ENCODE measurements around the gene IL1RAPL2.
"Not testable (repeated sequence)": the region's sequence is repeated elsewhere in the genome, so short reads cannot be mapped to it uniquely, and the experiment has no call there.

IL1RAPL2 gene

DNA sequence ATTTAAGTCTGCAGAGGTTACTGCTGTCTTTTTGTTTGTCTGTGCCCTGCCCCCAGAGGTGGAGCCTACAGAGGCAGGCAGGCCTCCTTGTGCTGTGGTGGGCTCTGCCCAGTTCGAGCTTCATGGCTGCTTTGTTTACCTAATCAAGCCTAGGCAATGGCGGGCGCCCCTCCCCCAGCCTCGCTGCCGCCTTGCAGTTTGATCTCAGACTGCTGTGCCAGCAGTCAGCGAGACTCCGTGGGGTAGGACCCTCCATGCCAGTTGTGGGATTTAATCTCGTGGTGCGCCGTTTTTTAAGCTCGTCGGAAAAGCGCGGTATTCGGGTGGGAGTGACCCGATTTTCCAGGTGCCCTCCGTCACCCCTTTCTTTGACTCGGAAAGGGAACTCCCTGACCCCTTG lies 111.5 kb downstream of the IL1RAPL2 start:
- DNase-seq = not testable (repeated sequence)

DNA sequence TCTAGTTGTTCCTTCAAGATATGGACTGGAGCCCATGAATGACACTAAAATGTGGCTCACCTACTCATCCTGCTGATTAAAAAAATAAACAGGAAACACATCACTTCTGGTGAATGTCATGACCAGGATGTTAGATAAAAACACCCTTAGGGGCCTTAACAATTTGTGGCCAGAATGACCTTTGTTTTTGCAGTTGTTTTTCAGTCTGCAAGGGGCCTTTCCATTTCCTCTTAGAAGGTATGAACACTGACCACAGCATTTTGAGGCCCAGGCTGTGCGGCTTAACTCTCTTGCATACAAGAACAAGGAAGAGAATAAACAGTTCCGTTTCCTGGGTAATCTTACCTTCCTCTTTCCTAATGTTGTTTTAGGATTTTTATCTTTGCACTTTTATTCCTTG lies 113.2 kb downstream of the IL1RAPL2 start:
- no peak for DNase-seq

DNA sequence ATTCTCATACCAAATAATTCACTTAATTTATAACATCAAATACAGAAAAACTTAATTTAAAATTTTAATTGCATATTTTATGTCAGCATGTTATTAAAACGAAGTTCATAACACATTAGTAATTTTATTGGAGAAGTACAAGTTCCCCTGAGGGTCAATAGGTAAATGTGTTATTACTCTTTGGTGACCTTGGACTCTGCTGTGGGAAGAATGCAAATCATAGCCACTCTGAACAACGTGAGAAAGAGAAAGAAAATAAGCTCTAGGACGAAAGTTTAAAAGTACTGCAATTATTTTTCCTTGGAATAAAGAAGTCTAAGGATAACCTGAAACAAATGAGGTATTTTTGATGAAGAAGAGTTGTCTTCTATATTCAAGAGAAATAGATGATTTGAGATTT lies 115.2 kb downstream of the IL1RAPL2 start:
- DNase-seq = no peak

DNA sequence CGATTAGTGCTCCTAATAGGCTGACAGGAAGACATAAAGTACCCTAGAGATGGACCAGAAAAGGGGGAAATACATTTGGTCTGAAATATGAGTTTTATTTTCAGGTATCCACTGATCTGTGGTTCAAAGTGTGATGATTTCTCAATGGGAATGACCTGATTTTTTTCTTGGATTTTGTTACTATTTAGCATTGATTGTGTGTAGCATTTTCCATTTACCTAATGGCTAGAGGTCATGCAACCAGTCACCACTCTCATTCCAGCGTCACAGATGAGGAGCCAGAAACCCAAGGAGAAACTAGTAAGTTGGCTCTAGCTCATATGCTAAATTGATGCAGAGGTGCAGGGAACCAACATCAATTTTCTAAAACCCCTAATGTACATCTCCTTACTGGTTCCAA lies 118.1 kb downstream of the IL1RAPL2 start:
- no peak for DNase-seq

DNA sequence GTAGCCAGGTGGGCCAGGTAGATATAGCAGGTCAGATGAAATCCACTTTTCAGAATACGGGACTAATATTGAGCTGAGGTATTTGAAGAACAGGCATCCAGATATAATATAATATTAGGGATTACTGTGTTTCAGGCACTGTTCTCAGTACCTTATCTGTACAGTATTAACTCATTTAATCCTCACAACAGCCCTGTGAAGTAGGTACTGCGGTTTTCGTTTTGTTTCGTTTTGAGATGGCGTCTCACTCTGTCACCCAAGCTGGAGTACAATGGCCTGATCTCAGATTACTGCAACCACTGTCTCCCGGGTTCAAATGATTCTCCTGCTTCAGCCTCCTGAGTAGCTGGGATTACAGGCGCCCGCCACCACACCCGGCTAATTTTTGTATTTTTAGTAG lies 129.6 kb downstream of the IL1RAPL2 start:
- no peak for DNase-seq

DNA sequence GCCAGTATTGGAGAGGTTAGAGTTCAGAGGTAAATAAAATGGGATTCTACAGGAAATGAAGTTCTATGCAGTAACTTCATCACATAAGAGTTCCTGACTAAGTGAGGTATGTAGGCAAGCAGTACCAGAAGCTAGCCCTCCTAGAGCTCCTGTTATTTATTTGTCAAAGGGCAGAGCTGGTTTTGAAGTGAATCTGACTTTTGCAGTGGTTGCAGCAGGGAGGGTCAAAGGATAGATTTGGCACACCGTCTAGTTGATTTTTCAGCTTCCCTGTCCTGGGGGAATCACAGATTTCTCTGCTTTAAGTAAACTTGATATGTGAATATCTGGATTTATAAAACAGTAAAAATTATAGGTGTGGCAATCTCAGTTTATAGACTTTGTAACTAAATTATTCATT lies 130.7 kb downstream of the IL1RAPL2 start:
- no peak for DNase-seq

DNA sequence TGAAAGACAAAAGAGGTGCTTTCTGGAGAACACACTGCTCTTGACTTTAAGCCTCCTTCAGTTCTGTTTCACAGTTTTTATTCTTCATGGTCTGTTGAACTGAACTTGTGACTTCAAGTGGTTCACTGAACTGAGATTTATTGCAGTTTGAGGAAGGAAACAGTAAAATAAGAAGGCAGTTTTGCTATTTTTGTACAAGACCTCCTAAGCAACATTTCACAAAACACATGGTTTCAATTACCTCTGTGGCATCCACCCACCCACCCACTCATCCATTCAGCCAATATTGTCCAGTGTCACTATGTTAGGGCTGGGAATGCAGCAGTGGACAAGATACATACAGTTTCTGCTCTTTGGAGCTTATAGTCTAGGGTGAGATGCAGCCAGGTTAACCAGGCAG lies 131.3 kb downstream of the IL1RAPL2 start:
- DNase-seq = no peak

DNA sequence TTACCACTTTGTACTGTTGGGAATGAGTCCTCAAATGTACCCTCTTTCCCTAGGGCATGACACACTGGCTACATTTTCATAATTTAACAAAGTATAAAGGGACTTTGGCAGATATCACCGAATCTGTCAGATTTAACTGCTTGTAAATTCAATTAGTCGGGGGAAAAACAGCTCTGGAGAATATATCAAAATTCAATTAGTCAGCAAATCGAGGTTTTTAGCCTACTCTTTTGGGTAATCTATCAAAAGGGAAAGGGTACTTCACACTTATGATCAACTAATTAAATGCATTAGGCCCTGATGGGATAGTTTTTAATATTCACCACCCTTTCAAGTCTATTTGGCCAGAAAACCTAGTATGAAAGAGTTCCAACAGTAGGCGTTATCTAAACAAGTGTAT lies 141.0 kb downstream of the IL1RAPL2 start:
- no peak for DNase-seq

DNA sequence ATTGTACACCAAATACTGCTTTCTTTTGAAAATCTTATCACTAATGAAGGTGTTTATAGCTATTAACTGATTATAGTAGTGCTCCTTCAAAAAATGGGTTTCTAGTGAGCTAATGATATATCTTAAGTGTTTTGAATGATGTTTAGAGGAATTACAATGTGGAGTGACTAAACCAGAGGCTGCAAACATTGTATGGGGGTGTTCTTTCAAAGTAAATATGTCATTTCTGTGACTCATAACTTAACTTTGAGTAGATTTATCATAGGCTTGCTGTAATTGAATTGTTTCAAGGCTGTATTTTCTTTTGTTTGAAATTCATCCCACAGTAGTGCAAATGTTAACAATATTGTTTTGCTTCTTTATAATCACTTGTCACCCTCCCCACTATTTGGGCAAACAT lies 141.6 kb downstream of the IL1RAPL2 start:
- DNase-seq = no peak

DNA sequence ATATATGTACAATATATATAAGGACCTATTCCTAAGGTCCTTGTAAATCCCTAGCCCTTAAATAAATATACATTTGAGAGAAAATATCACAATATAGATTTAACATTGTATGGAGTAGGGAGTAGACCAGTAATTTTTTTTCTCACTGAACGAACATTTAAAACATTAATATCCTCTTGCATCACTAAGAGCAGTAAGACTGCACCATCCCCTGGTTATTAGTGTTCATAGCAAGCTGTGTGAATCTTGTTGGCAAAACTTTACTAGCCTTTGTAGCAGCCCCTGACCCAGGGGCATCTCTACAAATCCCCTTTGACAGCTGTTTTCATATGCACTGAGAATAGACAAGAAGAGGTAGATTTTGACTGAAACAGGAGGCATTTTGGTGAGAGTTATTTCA lies 146.5 kb downstream of the IL1RAPL2 start:
- DNase-seq = no peak

DNA sequence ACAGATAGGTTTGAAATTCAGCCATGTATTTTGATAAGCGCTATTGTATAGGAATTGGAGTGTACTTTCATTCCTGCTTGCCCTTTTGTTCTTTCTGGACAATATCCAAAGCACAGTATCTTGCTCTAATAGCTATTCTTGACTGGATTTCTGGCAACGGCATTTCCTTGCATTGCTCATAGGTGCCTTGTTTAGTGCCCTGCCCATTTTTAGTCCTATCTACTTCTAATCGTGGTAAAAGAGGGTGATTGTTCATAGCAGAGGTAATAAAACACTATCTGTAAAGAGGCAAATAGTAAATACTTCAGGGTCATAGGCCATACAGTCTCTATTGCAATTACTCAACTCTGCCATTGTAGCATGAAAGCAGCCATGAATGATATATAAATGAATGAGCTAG lies 155.9 kb downstream of the IL1RAPL2 start:
- DNase-seq = no peak

DNA sequence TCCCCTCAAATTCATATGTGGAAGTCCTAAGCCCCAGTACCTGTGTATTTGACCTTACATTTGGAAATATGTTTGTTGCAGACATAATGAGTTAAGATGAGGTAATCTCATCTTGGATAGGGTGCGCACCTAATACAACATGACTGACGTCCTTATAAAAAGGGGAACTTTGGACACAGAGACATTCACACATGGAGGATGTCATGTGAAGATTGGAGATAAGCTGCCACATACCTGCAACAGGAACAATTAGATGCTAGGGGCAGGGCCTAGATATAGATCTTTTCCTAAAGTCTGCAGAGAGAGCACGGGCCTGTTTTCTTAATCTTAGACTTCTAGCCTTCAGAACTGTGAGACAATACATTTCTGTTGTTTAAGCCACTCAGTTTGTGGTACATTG lies 162.5 kb downstream of the IL1RAPL2 start:
- DNase-seq = no peak

DNA sequence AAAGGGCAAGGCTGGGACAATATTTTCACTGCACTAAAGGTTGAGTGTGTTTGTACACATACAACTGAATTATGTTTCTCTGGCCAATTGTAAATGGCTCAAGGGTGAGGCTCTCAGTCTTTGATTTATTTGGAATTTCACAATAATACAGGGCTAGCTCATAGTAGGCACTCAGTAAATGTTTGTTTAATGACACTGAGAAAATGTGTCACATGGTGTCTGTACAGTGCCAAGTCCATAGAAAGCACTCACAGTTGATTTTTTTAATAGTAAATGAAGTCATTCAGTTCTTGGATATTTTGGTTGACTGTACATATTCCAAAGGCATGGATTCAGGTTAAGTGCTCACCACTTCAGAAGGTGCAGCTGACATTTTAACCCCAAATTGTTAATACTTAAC lies 176.4 kb downstream of the IL1RAPL2 start:
- DNase-seq = no peak

DNA sequence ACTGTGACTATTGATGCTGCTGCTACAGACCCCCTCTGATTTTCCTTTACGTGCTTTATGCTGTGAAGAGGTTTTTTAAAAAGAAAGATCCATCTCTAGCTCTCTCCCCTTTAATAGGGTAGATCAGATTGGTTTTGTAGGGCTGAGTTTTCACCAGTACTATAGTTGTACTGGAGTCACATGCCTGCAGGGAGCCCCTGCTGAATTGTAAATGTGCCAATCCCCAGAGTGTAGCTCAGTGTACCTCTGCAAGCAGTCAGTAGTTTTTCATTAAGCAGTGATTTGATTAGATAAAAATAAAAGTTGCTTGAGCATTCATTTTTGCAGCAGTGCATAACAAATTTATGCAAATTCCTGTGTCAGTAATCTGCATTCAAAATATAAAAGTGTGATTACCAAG lies 179.2 kb downstream of the IL1RAPL2 start:
- DNase-seq = no peak

DNA sequence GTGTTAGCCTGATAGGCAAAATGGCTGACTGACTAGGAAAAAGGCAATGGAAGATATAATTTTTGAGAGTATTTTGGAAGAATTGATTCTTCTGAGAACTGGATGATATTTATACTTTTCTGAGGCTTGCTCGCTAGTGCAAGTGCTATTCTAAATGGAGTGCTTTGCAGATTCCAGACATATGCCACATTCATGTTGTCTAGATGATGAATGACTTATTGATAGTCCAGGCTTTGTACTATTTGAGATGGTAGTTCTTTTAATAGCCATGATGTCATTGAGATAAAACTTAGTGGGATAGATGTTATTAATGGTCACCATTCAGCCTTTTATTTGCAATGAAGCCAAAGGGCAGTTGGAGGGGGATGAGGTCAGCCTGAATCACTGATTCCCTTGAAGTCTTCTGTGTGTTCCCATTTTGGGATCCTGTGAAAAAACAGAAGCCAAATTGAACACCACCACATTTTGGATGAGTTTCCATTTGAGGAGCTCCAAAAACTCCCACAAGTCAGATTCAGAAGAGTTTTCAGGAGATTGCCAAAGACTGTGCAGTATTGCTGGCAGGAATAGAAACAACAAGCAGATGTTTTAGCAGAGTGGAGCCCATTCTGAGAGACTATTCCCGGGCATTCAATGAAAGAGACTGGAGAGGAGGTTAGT lies 184.1 kb downstream of the IL1RAPL2 start:
- DNase-seq = no peak

DNA sequence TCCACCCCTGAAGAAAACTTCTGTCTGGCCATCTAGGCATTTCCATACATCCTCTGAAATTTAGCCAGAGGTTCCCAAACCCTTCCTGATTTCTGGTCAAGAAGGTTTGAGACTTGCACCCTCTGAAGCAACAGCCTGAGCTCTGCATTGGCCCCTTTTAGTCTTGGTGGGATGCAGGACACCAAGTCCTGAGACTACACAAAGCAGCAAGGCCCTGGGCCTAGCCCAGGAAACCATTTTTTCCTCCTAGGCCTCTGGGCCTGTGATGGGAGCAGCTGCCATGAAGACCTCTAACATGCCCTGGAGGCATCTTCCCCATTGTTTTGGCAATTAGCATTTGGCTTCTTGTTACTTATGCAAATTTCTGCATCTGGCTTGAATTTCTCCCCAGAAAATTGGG lies 196.6 kb downstream of the IL1RAPL2 start:
- DNase-seq = no peak

DNA sequence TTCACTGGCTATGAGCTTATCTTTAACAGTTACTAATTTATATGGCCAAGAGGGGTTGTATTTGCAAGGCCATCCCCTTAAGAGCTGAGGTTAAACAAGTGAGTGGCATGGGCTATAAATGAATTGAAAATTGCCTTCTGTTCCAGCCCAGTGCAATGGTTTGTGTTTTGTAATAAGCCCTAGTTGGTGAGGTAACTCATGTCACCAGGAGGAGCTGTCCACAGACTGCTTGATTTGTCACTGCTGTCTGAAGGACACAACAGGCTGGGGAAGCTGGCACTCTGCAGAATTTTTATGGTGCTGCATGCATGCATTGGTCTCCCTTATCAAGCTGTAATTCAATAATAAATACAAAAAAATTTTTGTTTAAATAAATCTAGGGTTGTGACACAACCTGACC lies 223.8 kb downstream of the IL1RAPL2 start:
- no peak for DNase-seq

DNA sequence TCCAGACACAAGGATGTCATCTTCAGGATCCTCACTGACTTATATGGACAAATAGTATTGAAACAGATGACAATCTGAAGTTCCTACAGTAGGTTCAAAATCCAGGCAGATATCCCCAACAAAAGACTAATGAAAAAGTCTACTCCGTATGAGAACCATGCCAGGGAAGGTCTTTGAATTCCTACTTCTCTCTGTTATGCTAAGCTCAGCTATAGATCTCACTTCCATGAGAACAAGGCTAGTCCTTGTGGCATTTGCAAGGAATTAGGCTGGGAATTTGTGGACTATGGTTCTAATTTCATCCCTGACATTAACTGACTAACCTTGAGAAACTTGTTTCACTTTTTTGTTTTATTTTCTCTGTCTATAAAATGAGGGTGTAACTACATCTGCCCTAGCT lies 229.8 kb downstream of the IL1RAPL2 start:
- DNase-seq = no peak

DNA sequence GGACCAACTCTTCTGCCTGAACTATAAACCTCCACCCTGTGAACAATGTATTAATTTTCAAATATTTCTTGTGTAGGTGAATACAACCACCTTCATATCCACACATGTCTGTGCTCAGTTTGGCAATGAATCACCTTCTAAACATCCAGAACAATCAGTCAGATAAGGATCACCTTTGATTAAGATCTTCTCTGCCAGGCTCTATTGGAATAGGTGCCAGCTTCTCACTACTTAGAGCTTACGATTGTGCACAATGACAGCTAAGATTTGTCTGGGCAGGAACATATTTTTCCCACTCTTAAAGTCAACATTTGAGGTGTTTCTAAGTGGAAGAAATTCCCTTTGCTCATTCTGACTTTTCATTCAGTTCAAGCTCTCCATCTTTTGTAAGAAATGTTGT lies 237.2 kb downstream of the IL1RAPL2 start:
- no peak for DNase-seq

DNA sequence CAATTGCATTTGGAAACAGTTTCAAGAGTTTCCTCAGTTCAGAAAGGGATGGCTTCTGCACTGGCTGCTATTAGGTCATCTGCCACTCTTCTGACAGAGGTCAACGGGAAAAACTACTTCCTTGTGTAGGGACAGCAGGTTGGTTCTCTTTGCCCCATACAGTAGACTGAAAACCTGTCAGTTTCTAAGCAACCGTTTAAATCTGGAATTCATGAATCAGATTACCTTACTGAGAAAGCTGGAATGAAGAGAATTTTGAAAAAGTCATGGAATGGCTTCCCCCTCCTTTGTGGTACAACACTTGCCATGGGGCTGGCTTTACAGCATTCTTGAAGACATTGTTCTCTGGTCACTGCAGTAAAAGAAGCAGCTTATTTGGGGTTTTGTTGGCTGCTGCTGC lies 240.3 kb downstream of the IL1RAPL2 start:
- DNase-seq = no peak

DNA sequence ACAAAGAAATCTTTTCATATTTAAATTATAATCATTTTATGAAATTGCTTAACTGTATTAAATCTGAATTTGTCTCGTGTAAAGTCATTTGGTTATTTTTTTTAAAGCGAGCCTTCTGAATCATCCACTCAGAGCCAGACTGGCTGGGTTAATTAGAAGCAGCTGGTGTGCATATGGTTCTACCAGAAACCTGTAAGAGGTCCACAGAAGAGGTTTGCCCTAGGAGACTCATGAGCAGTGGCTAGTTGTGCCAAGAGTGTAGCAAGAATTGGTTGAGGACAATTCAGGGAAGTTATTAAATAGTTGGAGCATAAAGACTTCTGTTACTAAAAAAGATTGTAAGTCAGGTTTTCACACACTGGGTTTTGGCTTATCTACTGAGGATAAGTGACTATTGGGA lies 267.4 kb downstream of the IL1RAPL2 start:
- no peak for DNase-seq

DNA sequence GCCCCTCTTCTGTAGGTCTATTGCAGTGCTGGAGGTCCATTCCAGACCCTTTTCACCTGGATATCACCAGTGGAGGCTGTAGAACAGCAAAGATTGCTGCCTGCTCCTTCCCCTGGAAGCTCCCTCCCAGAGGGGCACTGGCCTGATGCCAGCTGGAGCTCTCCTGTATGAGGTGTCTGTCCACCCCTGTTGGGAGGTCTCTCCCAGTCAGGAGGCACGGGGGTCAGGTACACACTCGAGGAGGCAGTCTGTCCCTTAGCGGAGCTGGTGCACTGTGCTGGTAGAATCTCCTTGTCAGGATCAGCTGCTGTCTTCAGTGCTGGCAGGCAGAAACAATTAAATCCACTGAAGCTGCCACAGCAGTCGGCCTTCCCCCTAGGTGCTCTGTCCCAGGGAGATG lies 276.6 kb downstream of the IL1RAPL2 start:
- no peak for DNase-seq

DNA sequence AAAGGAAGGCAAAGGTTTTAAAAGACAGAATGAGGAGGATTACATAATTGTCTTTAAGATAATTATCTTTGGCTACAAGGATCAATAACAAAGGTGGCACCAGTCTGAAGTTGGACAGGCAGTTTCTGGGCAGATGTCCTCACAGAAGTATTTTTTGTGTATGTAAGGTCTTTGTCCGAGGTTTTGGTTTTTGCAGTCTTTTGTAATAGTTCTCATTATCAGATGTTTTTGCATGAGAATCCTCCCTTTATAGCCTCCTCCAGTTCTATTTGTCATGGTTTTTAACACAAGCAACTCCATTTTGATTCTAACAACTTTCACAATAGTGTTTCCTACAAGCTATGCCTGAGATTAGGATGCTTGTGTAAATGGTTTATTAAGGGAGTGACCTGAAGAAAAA lies 286.2 kb downstream of the IL1RAPL2 start:
- no peak for DNase-seq

DNA sequence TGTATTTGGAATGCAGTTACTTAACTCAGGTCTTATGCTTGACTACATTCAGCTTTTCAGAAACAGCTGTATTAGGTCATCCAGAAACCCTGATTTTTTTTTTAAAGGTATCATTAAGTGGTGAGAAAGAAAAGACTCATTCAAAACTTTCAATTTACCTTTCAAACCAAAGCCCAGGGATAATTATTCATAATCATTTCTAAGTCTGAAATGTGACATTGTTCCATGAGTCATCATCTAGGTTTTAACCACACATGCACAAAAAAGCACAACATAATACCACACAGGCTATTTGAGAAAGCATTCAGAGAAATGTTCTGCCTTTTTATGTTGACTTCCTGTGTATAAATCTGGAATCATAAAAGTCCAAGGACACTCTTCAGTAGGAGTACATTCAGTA lies 288.2 kb downstream of the IL1RAPL2 start:
- DNase-seq = no peak

DNA sequence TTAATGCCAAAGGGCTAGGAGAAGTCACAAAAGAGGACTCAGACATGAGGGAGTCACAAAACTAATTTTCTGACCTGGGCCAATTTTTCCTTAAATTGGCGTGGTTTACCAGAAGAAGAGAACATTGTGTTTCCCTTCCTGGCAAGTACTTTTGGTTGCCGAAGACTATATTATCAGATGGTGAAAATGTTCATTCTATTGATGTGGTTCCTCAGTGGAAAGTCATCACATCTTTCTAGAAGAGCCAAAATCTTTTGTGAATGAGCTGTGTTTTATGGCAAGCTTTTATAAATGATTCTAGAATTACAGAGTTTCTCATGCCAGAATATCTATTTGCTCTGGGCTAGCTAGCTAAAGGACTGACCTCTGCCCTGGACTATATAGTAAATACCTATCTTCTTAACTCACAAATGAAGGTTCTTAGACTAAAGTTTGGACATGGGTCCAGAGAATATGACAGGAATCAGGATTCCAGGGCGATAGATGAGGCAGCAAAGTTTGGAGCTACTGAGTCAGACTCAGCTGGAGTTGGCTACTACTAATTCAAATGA lies 288.9 kb downstream of the IL1RAPL2 start:
- no peak for DNase-seq

DNA sequence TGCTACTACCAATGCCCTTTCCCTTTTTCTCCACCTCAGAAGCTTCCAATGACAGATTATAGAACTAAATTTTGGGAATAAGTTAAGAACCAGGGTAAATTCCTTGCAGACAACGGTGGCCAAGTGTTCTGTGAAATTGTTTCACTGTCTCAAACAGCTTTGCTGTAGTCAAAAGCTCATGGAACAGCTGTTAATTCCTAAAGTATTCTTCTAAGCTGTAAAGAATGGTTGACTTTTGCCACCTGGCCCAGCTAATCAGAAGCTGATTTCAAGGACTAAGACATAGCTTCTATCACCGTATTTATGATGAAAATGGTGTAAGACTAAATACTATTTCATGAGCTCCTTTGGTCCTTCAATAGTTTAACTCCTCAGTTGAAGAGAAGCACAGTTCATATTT lies 297.5 kb downstream of the IL1RAPL2 start:
- no peak for DNase-seq

Measured in activated gamma-delta T cell treated with Interleukin-2 at 50 U/mL for 16 hours (primary cell).